HG03135 (cell line): ENCODE measurements around the gene DOCK2.

Experiments
- ATAC-seq: cut with Tn5 transposase; IDR thresholded peaks from one replicate; pipeline ENCODE4 v1.9.1; 2021; ENCODE audit warnings: mild to moderate bottlenecking, moderate library complexity; ENCODE audit not compliant: unreplicated experiment

The DOCK2 gene

DNA sequence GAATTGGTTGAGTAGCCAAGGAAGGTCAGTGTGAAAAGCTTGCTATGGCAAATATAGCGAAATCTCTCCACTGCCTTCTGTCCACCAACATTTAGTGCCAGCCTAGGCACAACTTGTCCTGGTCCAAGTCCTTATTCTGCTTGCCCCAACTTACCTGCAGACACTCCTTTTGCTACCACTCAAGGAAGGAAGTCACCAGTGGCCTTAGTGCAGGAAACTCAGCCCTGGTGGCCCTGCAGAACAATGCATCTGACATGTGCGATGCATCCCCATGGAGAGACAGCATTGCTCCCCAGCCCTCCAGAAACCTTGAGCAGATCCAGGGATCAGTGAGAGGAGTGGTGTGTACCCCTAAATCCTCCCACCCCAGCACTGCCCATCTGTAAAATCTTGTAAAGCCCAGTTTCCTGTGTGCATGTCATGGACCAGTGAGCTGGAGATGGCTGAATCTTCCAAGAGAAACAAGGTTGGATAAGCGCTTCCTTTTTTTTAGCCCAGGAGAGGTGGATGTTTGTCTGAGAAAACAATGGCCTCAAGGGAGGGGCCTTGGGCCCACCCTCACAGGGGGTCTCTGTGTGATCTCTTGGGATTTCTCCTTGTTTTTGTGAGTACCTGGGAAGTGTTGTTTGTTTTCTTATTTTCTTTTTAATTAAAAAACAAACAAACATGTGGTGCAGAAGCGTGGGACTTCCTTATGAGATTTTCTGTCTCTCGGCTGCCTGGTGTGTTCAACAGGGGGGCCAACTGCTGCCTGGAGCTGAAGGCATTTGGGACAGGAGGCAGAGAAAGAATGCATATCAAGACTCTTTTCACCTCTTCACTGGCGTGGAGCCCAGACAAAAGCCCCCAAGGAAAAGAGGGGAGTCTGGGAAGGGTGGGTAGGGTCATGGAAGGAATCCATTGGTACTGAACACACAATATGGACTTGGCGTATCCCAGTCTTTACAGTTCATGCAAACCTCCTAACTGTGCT, 472.3 kb downstream of the DOCK2 start:
- ATAC-seq, result no peak

DNA sequence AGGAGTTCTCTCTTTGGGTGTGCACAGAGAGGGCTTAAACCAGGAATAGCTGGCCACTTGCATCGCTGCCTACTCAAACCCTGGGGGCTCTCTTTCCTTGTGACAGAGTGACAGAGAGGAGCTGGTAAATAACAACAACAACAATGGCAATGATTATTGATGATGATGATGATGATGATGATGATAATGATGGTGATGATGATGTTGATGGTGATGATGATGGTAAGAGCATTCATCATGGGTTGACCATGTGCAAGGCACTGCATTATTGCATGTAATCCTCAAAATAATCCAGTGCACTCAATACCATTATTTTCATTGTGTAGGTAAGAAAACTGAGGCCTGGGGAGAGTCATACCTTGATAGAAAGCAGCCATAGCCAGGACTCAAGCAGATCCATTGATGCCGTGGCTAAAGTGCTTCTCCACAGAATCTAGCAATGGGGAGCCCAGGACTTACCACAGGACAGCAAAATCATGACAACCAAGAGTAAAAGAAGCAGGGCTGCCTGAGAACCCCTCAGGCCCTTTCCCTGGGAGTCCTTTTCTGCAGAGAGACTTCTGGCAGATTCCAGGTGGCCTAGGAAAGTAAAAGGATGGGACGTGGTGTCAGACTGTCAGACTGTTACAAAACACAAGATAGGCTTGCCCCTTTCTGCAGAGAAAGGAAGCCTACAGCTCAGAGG, 473.5 kb downstream of the DOCK2 start:
- no peak for ATAC-seq

DNA sequence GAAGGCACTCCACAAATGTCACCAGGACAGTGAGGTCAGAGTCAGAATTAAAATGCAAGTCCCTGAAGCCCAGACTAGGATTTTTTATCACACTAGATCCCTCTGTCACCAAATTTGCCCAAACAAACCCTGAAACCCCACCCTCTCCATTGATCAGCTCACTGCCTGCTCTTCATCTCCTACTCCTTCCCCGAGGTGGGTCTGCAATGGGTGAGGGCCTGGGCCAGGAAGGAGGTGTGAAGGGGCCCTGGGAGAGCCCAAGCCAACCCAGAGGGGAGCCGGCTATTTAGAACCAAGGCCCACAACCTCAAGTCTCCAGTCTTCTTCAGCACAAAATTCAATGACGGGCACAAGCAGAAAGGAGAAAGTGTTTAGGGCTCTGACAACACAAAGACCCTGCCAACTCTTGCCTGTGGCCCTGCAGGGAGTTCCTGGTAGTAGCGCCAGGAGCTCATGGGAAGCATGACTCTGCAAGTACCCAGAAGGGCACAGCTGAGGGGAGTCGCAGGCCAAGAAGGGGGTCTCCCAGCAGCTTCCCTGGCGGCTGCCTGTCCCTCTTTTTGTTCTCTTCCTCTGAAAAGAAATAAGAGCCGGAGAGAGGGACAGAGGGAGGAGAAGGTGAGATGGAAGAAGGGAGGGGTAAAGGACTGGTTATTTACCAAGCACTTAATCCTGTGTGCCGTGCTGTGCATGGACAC, 474.2 kb downstream of the DOCK2 start:
- ATAC-seq, result no peak

GRCh38 chr5:170112876-170113521, 475.9 kb downstream of the DOCK2 start:
- ATAC-seq, result no peak

DNA sequence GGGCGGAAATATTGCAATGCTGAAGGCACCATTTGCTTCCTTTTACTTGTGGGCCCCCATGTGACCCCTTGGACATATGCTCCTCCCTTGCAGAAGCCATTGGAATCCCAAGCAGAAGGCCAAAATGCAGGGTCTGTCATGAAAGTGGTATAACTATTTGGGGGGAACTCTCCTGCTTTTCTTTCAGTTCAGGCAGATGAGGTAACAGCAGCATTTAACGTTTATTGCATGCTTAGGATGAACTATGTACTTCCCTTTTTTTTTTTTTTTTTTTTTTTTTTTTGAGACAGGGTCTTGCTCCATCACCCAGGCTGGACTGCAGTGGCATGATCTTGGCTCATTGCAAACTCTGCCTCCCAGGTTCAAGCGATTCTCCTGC, 476.4 kb downstream of the DOCK2 start:
- no peak for ATAC-seq

DNA sequence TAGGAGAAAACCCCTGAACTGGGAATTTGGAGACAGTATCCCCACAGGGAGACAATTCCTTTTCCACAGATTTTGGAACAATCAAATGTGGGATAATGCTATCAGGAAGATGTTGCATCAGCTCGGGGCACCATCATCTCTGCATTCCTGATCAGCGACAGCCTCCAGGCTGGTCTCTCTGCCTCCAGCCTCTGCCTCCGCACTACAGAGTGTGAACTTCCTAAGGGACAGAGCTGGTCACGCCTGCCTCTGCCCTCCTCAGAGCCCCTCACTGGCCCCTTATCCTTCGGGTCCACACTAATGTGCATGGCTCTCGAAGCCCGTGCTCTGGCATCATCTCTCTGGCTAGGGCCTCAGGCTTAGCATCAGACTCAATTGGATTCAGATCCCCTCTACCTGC, 477.2 kb downstream of the DOCK2 start:
- ATAC-seq, result no peak

- ATAC-seq, result no peak
These were observed 478.9 kb downstream of the DOCK2 start for GRCh38 chr5:170115925-170116324.

GRCh38 chr5:170117736-170118135, 480.7 kb downstream of the DOCK2 start:
- ATAC-seq, result no peak

GRCh38 chr5:170120576-170120975, 483.5 kb downstream of the DOCK2 start:
- ATAC-seq, result no peak

DNA sequence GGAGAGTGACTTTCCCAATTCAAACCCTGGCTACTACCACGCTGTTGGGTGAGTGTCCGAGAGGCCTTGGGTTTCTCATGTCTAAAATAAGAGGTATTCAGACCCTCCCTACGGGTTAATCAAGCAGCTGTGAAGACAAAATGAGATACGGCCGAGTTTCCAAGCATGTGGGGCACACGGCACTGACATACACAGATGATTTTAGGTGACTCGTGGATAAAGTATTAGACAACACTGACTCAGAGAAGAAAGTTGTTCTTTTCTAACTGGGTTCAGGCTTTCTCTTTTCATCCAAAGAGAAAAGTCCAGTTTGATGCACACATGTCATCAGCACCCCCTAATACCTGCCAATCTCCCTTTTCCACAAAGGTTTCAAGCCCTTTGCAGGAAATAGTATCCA, 484.2 kb downstream of the DOCK2 start:
- ATAC-seq, result no peak

GRCh38 chr5:170126061-170126460, 489.0 kb downstream of the DOCK2 start:
- no peak for ATAC-seq

DNA sequence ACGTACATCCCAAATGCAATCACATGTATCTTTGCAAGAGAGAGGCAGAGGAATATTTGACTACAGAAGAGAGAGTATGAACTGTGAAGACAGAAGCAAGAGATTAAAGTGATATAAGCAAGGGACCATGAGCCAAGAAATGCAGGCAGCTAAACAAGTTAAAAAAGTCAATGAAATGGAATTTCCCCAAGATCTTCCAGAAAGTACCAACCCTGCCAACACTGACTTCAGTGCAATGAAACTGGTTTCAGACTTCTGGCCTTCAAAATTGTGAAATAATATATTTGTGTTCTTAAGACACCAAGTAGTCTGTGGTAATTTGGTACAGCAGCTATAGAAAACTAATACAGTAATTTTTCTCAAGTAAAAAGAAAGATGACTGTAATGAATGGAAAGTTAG, 489.6 kb downstream of the DOCK2 start:
- no peak for ATAC-seq

DNA sequence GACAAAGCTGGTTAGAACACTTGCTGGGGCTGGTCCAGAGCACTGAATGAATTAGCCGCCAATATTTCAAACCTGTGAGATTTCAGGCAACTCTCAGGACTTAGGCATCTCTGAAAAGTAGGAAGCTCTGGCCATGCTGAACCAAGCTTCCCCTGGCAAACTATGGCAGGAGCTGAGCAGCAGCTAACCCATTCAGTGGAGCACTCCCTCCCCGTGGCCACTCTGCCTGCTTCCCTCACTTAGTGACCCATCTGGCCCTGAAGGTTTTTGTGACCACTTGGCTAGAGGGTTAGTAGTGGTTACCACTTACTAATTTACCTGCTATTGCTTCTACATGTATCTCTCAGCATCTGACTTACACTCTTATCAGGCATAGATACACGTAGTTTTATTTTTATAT, 494.2 kb downstream of the DOCK2 start:
- no peak for ATAC-seq

- no peak for ATAC-seq
These were observed 495.3 kb downstream of the DOCK2 start for GRCh38 chr5:170132269-170132975.
